HepG2 (cell line): ENCODE results near the gene SLC45A2. TPM values are rescaled to one million over a fixed set of nuclear protein-coding genes. Genes with fewer than 3 reads are reported as not detected.

ENCODE experiments used
- MAFF ChIP-seq: IDR thresholded peaks from 2 replicates; pipeline ENCODE4 v1.6.1; 2011; ENCODE audit warnings: low read depth, low read length, improper control_type of control experiment
- MTA1 ChIP-seq: sonication (generic); formaldehyde crosslinking; IDR thresholded peaks from 2 replicates; pipeline ENCODE4 v1.4.0; 2020; ENCODE audit warnings: missing genetic modification reagents, mild to moderate bottlenecking, borderline replicate concordance
- NONO ChIP-seq, 2 experiments: fragments of 450-650 bp in 1 of 2; sonication (generic) in 1 of 2; formaldehyde crosslinking in 1 of 2; IDR thresholded peaks in 1 of 2; conservative IDR thresholded peaks in 1 of 2; 2 replicates each; pipeline versions ENCODE4 v1.6.1 to v1.8.0; 2017 to 2022; ENCODE audit warnings: mild to moderate bottlenecking in 1 of 2, missing genetic modification reagents in 1 of 2, moderate library complexity in 1 of 2
- PRDM10 ChIP-seq: sonication (generic); formaldehyde crosslinking; IDR thresholded peaks from 2 replicates; pipeline ENCODE4 v1.4.0; 2020; ENCODE audit warnings: low read depth, missing genetic modification reagents
- RXRB ChIP-seq: IDR thresholded peaks from 2 replicates; pipeline ENCODE4 v1.6.1; 2016; ENCODE audit warnings: borderline replicate concordance, missing genetic modification reagents, missing compliant biosample characterization
- ZFP1 ChIP-seq: IDR thresholded peaks from 2 replicates; pipeline ENCODE4 v1.6.1; 2016
- ZFX ChIP-seq: sonication (generic); formaldehyde crosslinking; IDR thresholded peaks from 2 replicates; pipeline ENCODE4 v1.4.0; 2020; ENCODE audit warnings: mild to moderate bottlenecking, low read depth, missing genetic modification reagents, moderate library complexity
- ZNF230 ChIP-seq: sonication (generic); formaldehyde crosslinking; IDR thresholded peaks from 2 replicates; pipeline ENCODE4 v1.4.0; 2020; ENCODE audit warnings: mild to moderate bottlenecking, missing genetic modification reagents
- ZNF543 ChIP-seq: sonication (generic); formaldehyde crosslinking; IDR thresholded peaks from 2 replicates; pipeline ENCODE4 v1.4.0; 2020; ENCODE audit warnings: mild to moderate bottlenecking, missing genetic modification reagents
- ZNF589 ChIP-seq: sonication (generic); formaldehyde crosslinking; conservative IDR thresholded peaks from 2 replicates; pipeline ENCODE4 v1.8.0; 2022; ENCODE audit warnings: mild to moderate bottlenecking, moderate library complexity, missing genetic modification reagents
- ZNF678 ChIP-seq: sonication (generic); formaldehyde crosslinking; IDR thresholded peaks from 2 replicates; pipeline ENCODE4 v1.4.0; 2020; ENCODE audit warnings: mild to moderate bottlenecking, missing genetic modification reagents
- ZNF777 ChIP-seq: sonication (generic); formaldehyde crosslinking; IDR thresholded peaks from 2 replicates; pipeline ENCODE4 v1.4.0; 2020; ENCODE audit warnings: missing genetic modification reagents
- ZNF782 ChIP-seq: sonication (generic); formaldehyde crosslinking; IDR thresholded peaks from 2 replicates; pipeline ENCODE4 v1.4.0; 2020; ENCODE audit warnings: missing genetic modification reagents, mild to moderate bottlenecking, borderline replicate concordance
- polyA plus RNA-seq, 8 experiments: library from polyadenylated mRNA; depleted of rRNA in 3 of 8; stranded (reverse) in 7 of 8; unstranded in 1 of 8; fragments of >200 nt; fragmentation: Illumina TruSeq in 4 of 8; extraction: Trizol in 4 of 8; gene quantifications; 2 replicates each; pipeline versions ENCODE4 v1.2.1 to v1.2.3, GENCODE V29; 2011 to 2016; ENCODE audit warnings: low read depth in 4 of 8, missing spikeins in 1 of 8, mixed read lengths in 1 of 8; ENCODE audit not compliant: insufficient read depth in 1 of 8
- total RNA-seq, 5 experiments: library from RNA; depleted of rRNA; stranded (reverse); fragments of >200 nt; fragmentation: Illumina TruSeq; extraction: Trizol; gene quantifications; 2 replicates each; pipeline ENCODE4 v1.2.3, GENCODE V29; 2016; ENCODE audit warnings: low read depth in 1 of 5
- TF ChIP-seq, protein P1 (sequence below): sonication (generic); formaldehyde crosslinking; IDR thresholded peaks from 2 replicates; pipeline ENCODE4 v1.4.0; 2020; ENCODE audit warnings: missing genetic modification reagents
- TF ChIP-seq, protein P2 (sequence below): fragments of 450-650 bp; IDR thresholded peaks from 2 replicates; pipeline ENCODE4 v1.6.1; 2016
- TF ChIP-seq, protein P3 (sequence below): IDR thresholded peaks from 2 replicates; pipeline ENCODE4 v1.6.1; 2016; ENCODE audit warnings: missing compliant biosample characterization, missing genetic modification reagents, borderline replicate concordance
- TF ChIP-seq, protein P4 (sequence below): sonication (generic); formaldehyde crosslinking; IDR thresholded peaks from 2 replicates; pipeline ENCODE4 v1.8.1; 2022; ENCODE audit warnings: mild to moderate bottlenecking, missing genetic modification reagents

SLC45A2 gene
- total and polyA plus RNA-seq, 2 of the 13 experiments (the other 11 are each of a cell fraction or from before 2014, with no cell fraction given) = 0.22 to 0.24 TPM

- TF ChIP-seq, protein P1, sequence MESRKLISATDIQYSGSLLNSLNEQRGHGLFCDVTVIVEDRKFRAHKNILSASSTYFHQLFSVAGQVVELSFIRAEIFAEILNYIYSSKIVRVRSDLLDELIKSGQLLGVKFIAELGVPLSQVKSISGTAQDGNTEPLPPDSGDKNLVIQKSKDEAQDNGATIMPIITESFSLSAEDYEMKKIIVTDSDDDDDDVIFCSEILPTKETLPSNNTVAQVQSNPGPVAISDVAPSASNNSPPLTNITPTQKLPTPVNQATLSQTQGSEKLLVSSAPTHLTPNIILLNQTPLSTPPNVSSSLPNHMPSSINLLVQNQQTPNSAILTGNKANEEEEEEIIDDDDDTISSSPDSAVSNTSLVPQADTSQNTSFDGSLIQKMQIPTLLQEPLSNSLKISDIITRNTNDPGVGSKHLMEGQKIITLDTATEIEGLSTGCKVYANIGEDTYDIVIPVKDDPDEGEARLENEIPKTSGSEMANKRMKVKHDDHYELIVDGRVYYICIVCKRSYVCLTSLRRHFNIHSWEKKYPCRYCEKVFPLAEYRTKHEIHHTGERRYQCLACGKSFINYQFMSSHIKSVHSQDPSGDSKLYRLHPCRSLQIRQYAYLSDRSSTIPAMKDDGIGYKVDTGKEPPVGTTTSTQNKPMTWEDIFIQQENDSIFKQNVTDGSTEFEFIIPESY (CRISPR knock-in tag) = no peak
- TF ChIP-seq ZNF782 (peak; percentile 90; the same call in 1 of the 2 replicates), ZNF777 (CRISPR knock-in tag) (peak; percentile 84), ZNF543 (CRISPR knock-in tag) (0 out of 2 replicates have a peak, but pooled peaks have one; percentile 49), PRDM10 (peak; percentile 84; the same call in 1 of the 2 replicates), MTA1 (CRISPR knock-in tag) (peak; percentile 84; the same call in 1 of the 2 replicates), ZNF678 (CRISPR knock-in tag) (0 out of 2 replicates have a peak, but pooled peaks have one; percentile 58), ZNF589 (CRISPR knock-in tag) (peak; percentile 49; the same call in 1 of the 2 replicates), NONO (IDR thresholded peaks at IDR 0.05) (no peak), NONO (CRISPR knock-in tag; conservative IDR thresholded peaks at IDR 0.05) (peak; percentile 83; the same call in 1 of the 2 replicates), ZFX (CRISPR knock-in tag) (peak; percentile 91; the same call in 1 of the 2 replicates), ZFP1 (CRISPR knock-in tag) (peak; percentile 99), RXRB (CRISPR knock-in tag) (peak; percentile 76), ZNF230 (no peak), MAFF (no peak; the same call in 1 of the 2 replicates)
- TF ChIP-seq, protein P2, sequence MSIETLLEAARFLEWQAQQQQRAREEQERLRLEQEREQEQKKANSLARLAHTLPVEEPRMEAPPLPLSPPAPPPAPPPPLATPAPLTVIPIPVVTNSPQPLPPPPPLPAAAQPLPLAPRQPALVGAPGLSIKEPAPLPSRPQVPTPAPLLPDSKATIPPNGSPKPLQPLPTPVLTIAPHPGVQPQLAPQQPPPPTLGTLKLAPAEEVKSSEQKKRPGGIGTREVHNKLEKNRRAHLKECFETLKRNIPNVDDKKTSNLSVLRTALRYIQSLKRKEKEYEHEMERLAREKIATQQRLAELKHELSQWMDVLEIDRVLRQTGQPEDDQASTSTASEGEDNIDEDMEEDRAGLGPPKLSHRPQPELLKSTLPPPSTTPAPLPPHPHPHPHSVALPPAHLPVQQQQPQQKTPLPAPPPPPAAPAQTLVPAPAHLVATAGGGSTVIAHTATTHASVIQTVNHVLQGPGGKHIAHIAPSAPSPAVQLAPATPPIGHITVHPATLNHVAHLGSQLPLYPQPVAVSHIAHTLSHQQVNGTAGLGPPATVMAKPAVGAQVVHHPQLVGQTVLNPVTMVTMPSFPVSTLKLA = no peak
- TF ChIP-seq, protein P3, sequence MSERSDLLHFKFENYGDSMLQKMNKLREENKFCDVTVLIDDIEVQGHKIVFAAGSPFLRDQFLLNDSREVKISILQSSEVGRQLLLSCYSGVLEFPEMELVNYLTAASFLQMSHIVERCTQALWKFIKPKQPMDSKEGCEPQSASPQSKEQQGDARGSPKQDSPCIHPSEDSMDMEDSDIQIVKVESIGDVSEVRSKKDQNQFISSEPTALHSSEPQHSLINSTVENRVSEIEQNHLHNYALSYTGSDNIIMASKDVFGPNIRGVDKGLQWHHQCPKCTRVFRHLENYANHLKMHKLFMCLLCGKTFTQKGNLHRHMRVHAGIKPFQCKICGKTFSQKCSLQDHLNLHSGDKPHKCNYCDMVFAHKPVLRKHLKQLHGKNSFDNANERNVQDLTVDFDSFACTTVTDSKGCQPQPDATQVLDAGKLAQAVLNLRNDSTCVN (CRISPR knock-in tag) = peak; percentile 71
- TF ChIP-seq, protein P4, sequence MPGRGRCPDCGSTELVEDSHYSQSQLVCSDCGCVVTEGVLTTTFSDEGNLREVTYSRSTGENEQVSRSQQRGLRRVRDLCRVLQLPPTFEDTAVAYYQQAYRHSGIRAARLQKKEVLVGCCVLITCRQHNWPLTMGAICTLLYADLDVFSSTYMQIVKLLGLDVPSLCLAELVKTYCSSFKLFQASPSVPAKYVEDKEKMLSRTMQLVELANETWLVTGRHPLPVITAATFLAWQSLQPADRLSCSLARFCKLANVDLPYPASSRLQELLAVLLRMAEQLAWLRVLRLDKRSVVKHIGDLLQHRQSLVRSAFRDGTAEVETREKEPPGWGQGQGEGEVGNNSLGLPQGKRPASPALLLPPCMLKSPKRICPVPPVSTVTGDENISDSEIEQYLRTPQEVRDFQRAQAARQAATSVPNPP = 0 out of 2 replicates have a peak, but pooled peaks have one; percentile 62
These were observed 23.4 kb upstream of the SLC45A2 start, which contains the start of gene AMACR (continued) for GRCh38 chr5:34007621-34008600.
